ENCODE data around the gene CTSW.

The CTSW gene

GRCh38 chr11:65917434-65918210 is 38.0 kb downstream of the CTSW start:
- H3K4me1 ChIP-seq (ENCODE audit: control insufficient read depth, insufficient read depth, low read length): no peaks in the 10 kb centered on the region; the same call in 1 of the 2 replicates
- POLR2A ChIA-PET: interaction anchor here (1.3 to 2.3 kb wide), 4 partner anchors 27 to 302 kb away, joined by 3 to 12 read pairs (median 6); partner anchors contain the start of genes CCDC85B, FIBP and PCNX3
- CTCF ChIA-PET: interaction anchor here (0.5 to 1.2 kb wide), 10 partner anchors 27 to 324 kb away, joined by 3 to 6 read pairs (median 3); partner anchors contain the start of genes CCDC85B and MUS81
- peaks cover 0 to 10% of the 10 kb centered on the region in 2 experiments; a peak in 1 of 3 replicates for H3K36me3 ChIP-seq (ENCODE audit: control insufficient read depth in 2 of 2, insufficient read depth in 1 of 2, low read length in 2 of 2)
- no peak overlapping the region for H3K27ac ChIP-seq (ENCODE audit: extremely low read depth, low read depth, low read length)
- no peaks in the 10 kb centered on the region for H3K9me3 ChIP-seq (ENCODE audit: control insufficient read depth, insufficient read depth, low read depth, low read length)
- TF ChIP-seq EGR2 (tag by site-specific recombination; IDR thresholded peaks at IDR 0.05; ENCODE audit: low read depth) (peak; percentile 41; the same call in 1 of the 2 replicates), ZNF76 (tag by site-specific recombination; IDR thresholded peaks at IDR 0.05; ENCODE audit: borderline replicate concordance, low read depth) (no peak), PRDM10 (tag by site-specific recombination; IDR thresholded peaks at IDR 0.05) (0 out of 2 replicates have a peak, but pooled peaks have one; percentile 16), ZFHX2 (tag by site-specific recombination; conservative IDR thresholded peaks at IDR 0.05) (peak; percentile 18; the same call in 1 of the 2 replicates), HIC1 (tag by site-specific recombination; IDR thresholded peaks at IDR 0.05) (peak; percentile 78)
- H3K4me3 ChIP-seq (ENCODE audit: low read depth, low read length): peak overlapping the region; percentile 63

DNA sequence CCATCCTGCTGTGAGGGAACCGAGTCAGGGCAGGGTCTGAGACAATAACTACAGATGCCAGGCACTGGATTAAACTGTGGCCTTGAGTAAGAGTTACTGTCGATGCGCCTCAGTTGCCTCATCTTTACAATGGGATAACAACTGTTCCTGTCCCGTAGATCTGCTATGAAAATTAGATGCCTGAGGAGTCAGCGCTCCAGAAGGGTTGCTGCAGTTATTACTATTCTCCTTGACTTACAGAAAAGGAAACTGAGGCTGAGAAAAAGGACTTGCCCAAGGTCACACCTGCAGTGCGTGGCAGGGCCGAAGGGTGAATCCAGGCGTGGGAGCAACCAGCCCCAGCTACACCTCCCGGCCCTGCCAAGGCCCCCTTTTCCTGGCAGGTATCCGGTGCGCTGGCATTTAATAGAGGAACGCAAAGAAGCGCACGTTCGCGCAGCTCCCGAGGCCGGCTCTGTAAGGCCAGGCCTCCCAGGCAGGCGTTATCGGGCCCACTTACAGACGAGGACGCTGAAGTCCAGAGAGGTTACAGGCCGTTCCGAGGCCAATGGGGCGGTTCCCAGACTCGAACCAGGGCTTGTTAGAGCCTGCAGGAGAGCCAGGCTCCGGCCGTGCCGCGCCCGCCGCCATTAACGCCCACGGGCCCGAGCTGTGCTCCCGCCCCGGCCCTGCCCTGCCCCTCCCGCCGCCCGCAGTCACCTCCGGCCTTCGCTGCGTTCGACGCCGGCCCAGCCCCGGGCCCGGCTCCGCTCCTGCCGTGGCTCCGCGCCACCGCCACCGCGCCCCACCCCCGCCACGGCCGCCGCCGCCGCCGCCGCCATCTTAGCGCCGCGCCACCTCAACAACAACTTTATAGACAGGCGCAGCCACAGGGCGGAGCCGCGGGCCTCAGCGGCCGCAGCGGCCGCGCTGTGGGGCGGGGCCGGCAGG is 38.8 kb downstream of the CTSW start, which contains the start of gene C11orf68:
Gene C11orf68 (minus strand): TSS at position 852 of the 930 bp plus-strand sequence. CDS start 31 bp downstream, at position 821.
- Histone ChIP-seq H3K36me3 (ENCODE audit: control insufficient read depth in 2 of 2, insufficient read depth in 1 of 2, low read length in 2 of 2) (peaks cover 0 to 14% of the 10 kb centered on the region in 2 experiments; a peak in 2 of 3 replicates), H3K4me1 (ENCODE audit: control insufficient read depth, insufficient read depth, low read length) (no peaks in the 10 kb centered on the region; the same call in 1 of the 2 replicates), H3K27ac (ENCODE audit: extremely low read depth, low read depth, low read length) (peak within 1 kb of the TSS; percentile 63; the same call in 1 of the 2 replicates), H3K4me3 (ENCODE audit: low read depth, low read length) (peak within 1 kb of the TSS; percentile 74), H3K9me3 (ENCODE audit: control insufficient read depth, insufficient read depth, low read depth, low read length) (no peaks in the 10 kb centered on the region)
- ChIA-PET CTCF (interaction anchor here (0.6 to 1.2 kb wide), 8 partner anchors 28 to 325 kb away, joined by 3 to 6 read pairs (median 3); partner anchors contain the start of genes CCDC85B and MUS81), POLR2A (interaction anchor here (1.3 to 2.3 kb wide), 4 partner anchors 28 to 303 kb away, joined by 3 to 12 read pairs (median 6); partner anchors contain the start of genes CCDC85B, FIBP and PCNX3)
- TF ChIP-seq ZNF335 (tag by site-specific recombination; conservative IDR thresholded peaks at IDR 0.05) (peak; percentile 77), MYNN (tag by site-specific recombination; IDR thresholded peaks at IDR 0.05; ENCODE audit: borderline replicate concordance) (no peak), ZSCAN30 (tag by site-specific recombination; IDR thresholded peaks at IDR 0.05) (no peak), ZBTB17 (tag by site-specific recombination; IDR thresholded peaks at IDR 0.05) (no peak), ZNF626 (tag by site-specific recombination; IDR thresholded peaks at IDR 0.05) (no peak), PRDM2 (tag by site-specific recombination; IDR thresholded peaks at IDR 0.05; ENCODE audit: borderline replicate concordance) (no peak), ZIC2 (tag by site-specific recombination; IDR thresholded peaks at IDR 0.05) (no peak)
- TF ChIP-seq, protein P1, sequence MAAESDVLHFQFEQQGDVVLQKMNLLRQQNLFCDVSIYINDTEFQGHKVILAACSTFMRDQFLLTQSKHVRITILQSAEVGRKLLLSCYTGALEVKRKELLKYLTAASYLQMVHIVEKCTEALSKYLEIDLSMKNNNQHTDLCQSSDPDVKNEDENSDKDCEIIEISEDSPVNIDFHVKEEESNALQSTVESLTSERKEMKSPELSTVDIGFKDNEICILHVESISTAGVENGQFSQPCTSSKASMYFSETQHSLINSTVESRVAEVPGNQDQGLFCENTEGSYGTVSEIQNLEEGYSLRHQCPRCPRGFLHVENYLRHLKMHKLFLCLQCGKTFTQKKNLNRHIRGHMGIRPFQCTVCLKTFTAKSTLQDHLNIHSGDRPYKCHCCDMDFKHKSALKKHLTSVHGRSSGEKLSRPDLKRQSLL (tag by site-specific recombination; IDR thresholded peaks at IDR 0.05): no peak
- TF ChIP-seq, protein P2, sequence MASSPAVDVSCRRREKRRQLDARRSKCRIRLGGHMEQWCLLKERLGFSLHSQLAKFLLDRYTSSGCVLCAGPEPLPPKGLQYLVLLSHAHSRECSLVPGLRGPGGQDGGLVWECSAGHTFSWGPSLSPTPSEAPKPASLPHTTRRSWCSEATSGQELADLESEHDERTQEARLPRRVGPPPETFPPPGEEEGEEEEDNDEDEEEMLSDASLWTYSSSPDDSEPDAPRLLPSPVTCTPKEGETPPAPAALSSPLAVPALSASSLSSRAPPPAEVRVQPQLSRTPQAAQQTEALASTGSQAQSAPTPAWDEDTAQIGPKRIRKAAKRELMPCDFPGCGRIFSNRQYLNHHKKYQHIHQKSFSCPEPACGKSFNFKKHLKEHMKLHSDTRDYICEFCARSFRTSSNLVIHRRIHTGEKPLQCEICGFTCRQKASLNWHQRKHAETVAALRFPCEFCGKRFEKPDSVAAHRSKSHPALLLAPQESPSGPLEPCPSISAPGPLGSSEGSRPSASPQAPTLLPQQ (tag by site-specific recombination; IDR thresholded peaks at IDR 0.05): peak; percentile 39; the same call in 1 of the 2 replicates

Data from HEK293 (cell line).